Sciatic nerve (tissue), 2 donors: ENCODE data around the gene ANKRD34A. TPM values are rescaled to one million over a fixed set of nuclear protein-coding genes. Genes with fewer than 3 reads are reported as not detected.
"Not testable (repeated sequence)": the region's sequence is repeated elsewhere in the genome, so short reads cannot be mapped to it uniquely, and the experiment has no call there.

Experiments
- ATAC-seq: fragments of 200-7000 bp; cut with Tn5 transposase; one replicate; pipeline ENCODE4 v1.9.1; 2020; ENCODE audit warnings: mild to moderate bottlenecking, moderate library complexity
- DNase-seq: peaks from one replicate; pipeline ENCODE4 v3.0.0-alpha.2; 2020; ENCODE audit warnings: low spot score
- intact Hi-C: fragments of 100-400 bp; cut with DNase I; formaldehyde crosslinking; loops from one replicate; pipeline ENCODE4 v1.14.2; 2022
- total RNA-seq: library from RNA; stranded (reverse); fragmentation: NEBNext Ultra II Directional; extraction: Animal tissue kit (Norgen Biotek cat#: 25700); gene quantifications from one replicate; pipeline ENCODE4 v1.2.1, GENCODE V29; 2021
- donor health status: DM: no; HTN: no; CAD: no.
- donor health status: DM: no; HTN: no; CAD: no.

The ANKRD34A gene
- total RNA-seq, 1 donor from 2014 or later = 1.2 TPM

GRCh38 chr1:145956781-145957442, 7.5 kb downstream of the ANKRD34A start:
- intact Hi-C loops = no loop called here
- DNase-seq = no peak

GRCh38 chr1:145956361-145956760, 8.0 kb downstream of the ANKRD34A start:
- DNase-seq = no peak
- intact Hi-C loops = no loop called here
- no peak for ATAC-seq

More at GRCh38 chr1:145956781-145957442, 7.5 kb downstream of the ANKRD34A start:
- ATAC-seq = no peak

- intact Hi-C loops = no loop called here
- DNase-seq (no peak), ATAC-seq (no peak)
Observed at GRCh38 chr1:145955436-145955835, 8.9 kb downstream of the ANKRD34A start.

GRCh38 chr1:145953861-145954260, 10.5 kb downstream of the ANKRD34A start:
- no peak for DNase-seq
- intact Hi-C loops = no loop called here
- no peak for ATAC-seq

- intact Hi-C loops = no loop called here
- ATAC-seq (no peak), DNase-seq (no peak)
Observed at GRCh38 chr1:145952903-145953302, 11.5 kb downstream of the ANKRD34A start.

- ATAC-seq = no peak
- intact Hi-C loops = no loop called here
- no peak for DNase-seq
Observed at GRCh38 chr1:145951526-145951925, 12.8 kb downstream of the ANKRD34A start.

GRCh38 chr1:145949219-145949618, 15.2 kb downstream of the ANKRD34A start:
- ATAC-seq = no peak
- intact Hi-C loops = no loop called here

GRCh38 chr1:145947551-145947950, 16.8 kb downstream of the ANKRD34A start:
- no peak for ATAC-seq
- intact Hi-C loops = no loop called here
- no peak for DNase-seq

More at GRCh38 chr1:145949219-145949618, 15.2 kb downstream of the ANKRD34A start:
- DNase-seq = no peak

- intact Hi-C loops = no loop called here
- no peak for ATAC-seq
Observed at GRCh38 chr1:145946477-145946986, 17.8 kb downstream of the ANKRD34A start.

GRCh38 chr1:145944532-145944931, 19.8 kb downstream of the ANKRD34A start:
- intact Hi-C loops = no loop called here
- DNase-seq (no peak), ATAC-seq (no peak)

More at GRCh38 chr1:145946477-145946986, 17.8 kb downstream of the ANKRD34A start:
- no peak for DNase-seq

- ATAC-seq (no peak), DNase-seq (no peak)
- intact Hi-C loops = no loop called here
Observed at GRCh38 chr1:145942871-145943270, 21.5 kb downstream of the ANKRD34A start.

GRCh38 chr1:145942405-145942804, 22.0 kb downstream of the ANKRD34A start:
- DNase-seq = no peak
- ATAC-seq = no peak

GRCh38 chr1:145937436-145937835, 26.9 kb downstream of the ANKRD34A start:
- ATAC-seq (no peak), DNase-seq (no peak)
- intact Hi-C loops = no loop called here

More at GRCh38 chr1:145942405-145942804, 22.0 kb downstream of the ANKRD34A start:
- intact Hi-C loops = no loop called here

- peak; percentile 76 for ATAC-seq
- intact Hi-C loops = no loop called here
Observed at GRCh38 chr1:145936247-145936646, 28.1 kb downstream of the ANKRD34A start.

GRCh38 chr1:145935708-145936107, 28.7 kb downstream of the ANKRD34A start:
- intact Hi-C loops = no loop called here
- DNase-seq (no peak), ATAC-seq (no peak)

More at GRCh38 chr1:145936247-145936646, 28.1 kb downstream of the ANKRD34A start:
- DNase-seq = no peak

GRCh38 chr1:145932522-145933009, 31.8 kb downstream of the ANKRD34A start:
- intact Hi-C loops, ATAC-seq, DNase-seq: not testable (repeated sequence)

GRCh38 chr1:145927916-145928643, 36.3 kb downstream of the ANKRD34A start:
- DNase-seq = no peak

GRCh38 chr1:145927063-145927886, 37.1 kb downstream of the ANKRD34A start, which contains the start of gene RBM8A:
Gene RBM8A (minus strand): TSS chr1:145927484. CDS start chr1:145927426, 58 bp downstream.
- peak; percentile 99 for ATAC-seq
- intact Hi-C loops = no loop called here
- peak; percentile 95 for DNase-seq

More at GRCh38 chr1:145927916-145928643, 36.3 kb downstream of the ANKRD34A start:
- intact Hi-C loops = no loop called here
- no peak for ATAC-seq

- intact Hi-C loops = no loop called here
Observed at GRCh38 chr1:145926686-145927062, 37.7 kb downstream of the ANKRD34A start.

More at GRCh38 chr1:145926686-145927062, 37.7 kb downstream of the ANKRD34A start:
- DNase-seq = no peak
- ATAC-seq = peak; percentile 5
